ENCODE results near the gene NUPR1. TPM values are rescaled to one million over a fixed set of nuclear protein-coding genes. Genes with fewer than 3 reads are reported as not detected.
"Not testable (repeated sequence)": the region's sequence is repeated elsewhere in the genome, so short reads cannot be mapped to it uniquely, and the experiment has no call there.

NUPR1 gene
- total RNA-seq, 1 experiment from 2014 or later, result 2.2 TPM

- H3K27ac ChIP-seq (ENCODE audit: low read depth, low read length); H3K4me3 ChIP-seq (replicated peaks in 1 of 2; ENCODE audit: low read depth in 1 of 2, low read length in 2 of 2); POLR2A ChIA-PET; intact Hi-C loops (cut with micrococcal nuclease); H3K9ac ChIP-seq (ENCODE audit: low read length); H3K4me1 ChIP-seq (ENCODE audit: control insufficient read depth in 1 of 2, insufficient read depth in 2 of 2, low read length in 2 of 2); H4K20me1 ChIP-seq (ENCODE audit: insufficient read depth); H3K27me3 ChIP-seq (ENCODE audit: insufficient read depth, low read length); H3K9me2 ChIP-seq (ENCODE audit: insufficient read depth); H3K36me3 ChIP-seq (ENCODE audit: control insufficient read depth in 1 of 2, insufficient read depth in 2 of 2, low read length in 2 of 2); CTCF ChIA-PET; ATAC-seq; H2AFZ ChIP-seq (ENCODE audit: low read depth, low read length, poor library complexity, severe bottlenecking); H3K4me2 ChIP-seq (ENCODE audit: low read length); H3K79me2 ChIP-seq (ENCODE audit: insufficient read depth, low read length); DNase-seq (ENCODE audit: low read depth, low spot score); BruUV-seq (replicated peaks); RAD21 ChIA-PET (ENCODE audit: low non-redundant PET in 1 of 2, low total read pairs in 2 of 2, uncharacterized antibody in 2 of 2, unreplicated experiment in 2 of 2); H3K9me3 ChIP-seq (ENCODE audit: control insufficient read depth in 1 of 2, insufficient read depth in 1 of 2, low read depth in 1 of 2, low read length in 2 of 2): not testable (repeated sequence)
These were observed 55.4 kb downstream of the NUPR1 start for GRCh38 chr16:28483361-28483760.

Other genes starting within 250 kb of the NUPR1 start
- gene SBK1, start 246.4 kb downstream of the NUPR1 start, total RNA-seq (2021; ENCODE audit: unreplicated experiment), result 19.2 TPM
- 2.1 TPM for gene NPIPB6, start 175.5 kb downstream of the NUPR1 start, total RNA-seq (2021; ENCODE audit: unreplicated experiment)
- gene EIF3CL, start 135.1 kb downstream of the NUPR1 start, total RNA-seq (2021; ENCODE audit: unreplicated experiment), result 104 TPM
- 0.20 TPM for gene NPIPB7, start 66.6 kb downstream of the NUPR1 start, total RNA-seq (2021; ENCODE audit: unreplicated experiment)
- 19.9 TPM for gene CLN3, start 46.9 kb downstream of the NUPR1 start, total RNA-seq (2021; ENCODE audit: unreplicated experiment)
- gene APOBR, start 44.3 kb downstream of the NUPR1 start, total RNA-seq (2021; ENCODE audit: unreplicated experiment), result 0.05 TPM
- gene IL27, start 32.1 kb downstream of the NUPR1 start, total RNA-seq (2021; ENCODE audit: unreplicated experiment), result not detected
- gene SGF29, start 14.9 kb upstream of the NUPR1 start, total RNA-seq (2021; ENCODE audit: unreplicated experiment), result 19.7 TPM
- gene SULT1A2, start 58.1 kb upstream of the NUPR1 start, total RNA-seq (2021; ENCODE audit: unreplicated experiment), result 1.9 TPM
- gene SULT1A1, start 71.1 kb upstream of the NUPR1 start, total RNA-seq (2021; ENCODE audit: unreplicated experiment), result 23.1 TPM
- 0.79 TPM for gene NPIPB8, start 99.1 kb upstream of the NUPR1 start, total RNA-seq (2021; ENCODE audit: unreplicated experiment)
- gene EIF3C, start 172.5 kb upstream of the NUPR1 start, total RNA-seq (2021; ENCODE audit: unreplicated experiment), result 680 TPM
- 1.1 TPM for gene NPIPB9, start 212.8 kb upstream of the NUPR1 start, total RNA-seq (2021; ENCODE audit: unreplicated experiment)

Data from HCT116 (cell line).